ENCODE measurements around the gene SOX14.

Gene SOX14

DNA sequence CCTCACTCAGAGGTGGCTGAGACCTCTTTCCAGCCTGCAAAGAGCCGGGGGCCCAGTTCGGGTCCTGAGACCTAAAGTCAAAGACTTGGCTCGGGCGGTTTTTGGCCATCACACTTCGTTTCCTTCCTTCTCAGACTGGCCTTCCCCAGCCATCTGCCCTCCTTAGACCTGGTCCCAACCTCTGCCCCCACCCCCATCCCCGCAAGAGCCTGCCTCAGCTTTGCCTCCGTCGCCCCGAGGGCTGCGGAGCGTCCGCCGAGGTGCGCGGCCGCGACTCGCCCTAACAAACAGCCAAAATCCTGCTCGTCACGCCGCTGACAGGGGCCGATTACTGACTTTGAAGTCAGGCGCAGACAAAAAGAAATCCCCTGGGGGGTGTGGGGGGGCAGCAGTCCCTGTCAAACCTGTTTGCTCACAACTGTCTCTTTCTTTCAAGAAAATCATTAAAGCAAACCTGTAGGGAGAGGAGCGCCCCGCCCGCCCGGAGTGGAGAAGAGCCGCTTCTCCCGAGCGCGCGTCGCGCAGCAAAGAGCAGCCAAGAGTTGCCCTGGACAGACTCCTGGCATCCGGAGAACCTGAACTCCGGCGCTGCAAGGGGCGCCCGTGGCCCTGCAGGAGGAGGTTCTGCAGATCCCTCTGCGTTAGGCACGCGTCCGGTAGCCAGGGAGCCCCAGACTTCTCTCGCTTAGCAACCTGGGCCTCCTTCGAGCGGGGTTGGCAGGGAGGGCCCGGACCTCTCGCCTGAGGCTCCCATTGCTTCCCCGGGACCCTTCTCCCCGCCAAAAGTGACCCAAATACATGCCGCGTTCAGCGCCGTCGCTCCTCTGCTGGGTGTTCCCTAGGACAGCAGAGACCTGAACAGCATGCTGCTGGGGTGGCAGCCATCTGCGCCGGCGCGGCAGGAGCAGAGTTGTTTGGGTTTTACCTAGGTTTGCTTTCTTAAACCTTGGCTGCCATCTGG is 4.5 kb downstream of the SOX14 start:
- TF ChIP-seq, protein P1, sequence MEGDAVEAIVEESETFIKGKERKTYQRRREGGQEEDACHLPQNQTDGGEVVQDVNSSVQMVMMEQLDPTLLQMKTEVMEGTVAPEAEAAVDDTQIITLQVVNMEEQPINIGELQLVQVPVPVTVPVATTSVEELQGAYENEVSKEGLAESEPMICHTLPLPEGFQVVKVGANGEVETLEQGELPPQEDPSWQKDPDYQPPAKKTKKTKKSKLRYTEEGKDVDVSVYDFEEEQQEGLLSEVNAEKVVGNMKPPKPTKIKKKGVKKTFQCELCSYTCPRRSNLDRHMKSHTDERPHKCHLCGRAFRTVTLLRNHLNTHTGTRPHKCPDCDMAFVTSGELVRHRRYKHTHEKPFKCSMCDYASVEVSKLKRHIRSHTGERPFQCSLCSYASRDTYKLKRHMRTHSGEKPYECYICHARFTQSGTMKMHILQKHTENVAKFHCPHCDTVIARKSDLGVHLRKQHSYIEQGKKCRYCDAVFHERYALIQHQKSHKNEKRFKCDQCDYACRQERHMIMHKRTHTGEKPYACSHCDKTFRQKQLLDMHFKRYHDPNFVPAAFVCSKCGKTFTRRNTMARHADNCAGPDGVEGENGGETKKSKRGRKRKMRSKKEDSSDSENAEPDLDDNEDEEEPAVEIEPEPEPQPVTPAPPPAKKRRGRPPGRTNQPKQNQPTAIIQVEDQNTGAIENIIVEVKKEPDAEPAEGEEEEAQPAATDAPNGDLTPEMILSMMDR (conservative IDR thresholded peaks at IDR 0.05; ENCODE audit: low read depth, low read length) = no peak
- H3K4me3 ChIP-seq (ENCODE audit: low read length) = no peak overlapping the region
- DNase-seq (ENCODE audit: low read depth) = no peak

DNA sequence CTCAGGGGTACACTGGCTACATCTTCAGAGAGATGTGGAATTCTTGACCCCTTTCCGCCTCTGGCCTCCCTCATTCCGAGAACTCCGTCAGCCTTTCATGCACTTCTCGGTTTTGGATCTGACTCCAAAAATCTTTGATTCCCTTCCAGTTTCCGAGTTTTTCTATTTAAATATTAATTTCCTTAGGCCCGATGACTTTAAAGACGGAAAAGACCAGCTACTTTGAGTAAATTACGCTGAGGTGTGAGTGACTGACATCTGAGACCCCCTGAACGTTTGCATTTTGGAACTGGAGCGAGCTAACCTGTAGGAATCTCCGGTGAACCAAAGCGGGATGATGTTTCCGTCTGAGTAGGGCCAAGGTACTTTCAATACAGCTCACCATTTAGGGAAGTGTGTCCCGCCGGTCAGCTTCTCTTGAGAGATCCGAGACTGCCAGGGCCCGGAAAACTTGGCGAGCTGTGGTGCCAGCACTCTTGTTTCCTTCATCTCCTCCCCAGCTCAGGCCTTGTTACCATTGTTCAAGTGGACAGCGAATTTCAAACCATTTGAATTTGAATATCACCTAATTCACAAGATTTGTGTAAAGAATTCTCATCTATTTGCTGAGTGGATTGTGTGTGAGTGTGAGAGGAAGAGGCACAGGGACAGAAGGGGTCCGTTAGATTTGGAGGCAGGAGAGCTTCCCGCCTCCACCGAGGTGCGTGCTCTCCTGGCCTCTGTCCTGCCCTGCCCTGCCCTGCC is 5.4 kb downstream of the SOX14 start:
- no peak overlapping the region for H3K4me3 ChIP-seq (ENCODE audit: low read length)
- DNase-seq (ENCODE audit: low read depth) = no peak
- TF ChIP-seq, protein P1 (conservative IDR thresholded peaks at IDR 0.05; ENCODE audit: low read depth, low read length) = no peak

DNA sequence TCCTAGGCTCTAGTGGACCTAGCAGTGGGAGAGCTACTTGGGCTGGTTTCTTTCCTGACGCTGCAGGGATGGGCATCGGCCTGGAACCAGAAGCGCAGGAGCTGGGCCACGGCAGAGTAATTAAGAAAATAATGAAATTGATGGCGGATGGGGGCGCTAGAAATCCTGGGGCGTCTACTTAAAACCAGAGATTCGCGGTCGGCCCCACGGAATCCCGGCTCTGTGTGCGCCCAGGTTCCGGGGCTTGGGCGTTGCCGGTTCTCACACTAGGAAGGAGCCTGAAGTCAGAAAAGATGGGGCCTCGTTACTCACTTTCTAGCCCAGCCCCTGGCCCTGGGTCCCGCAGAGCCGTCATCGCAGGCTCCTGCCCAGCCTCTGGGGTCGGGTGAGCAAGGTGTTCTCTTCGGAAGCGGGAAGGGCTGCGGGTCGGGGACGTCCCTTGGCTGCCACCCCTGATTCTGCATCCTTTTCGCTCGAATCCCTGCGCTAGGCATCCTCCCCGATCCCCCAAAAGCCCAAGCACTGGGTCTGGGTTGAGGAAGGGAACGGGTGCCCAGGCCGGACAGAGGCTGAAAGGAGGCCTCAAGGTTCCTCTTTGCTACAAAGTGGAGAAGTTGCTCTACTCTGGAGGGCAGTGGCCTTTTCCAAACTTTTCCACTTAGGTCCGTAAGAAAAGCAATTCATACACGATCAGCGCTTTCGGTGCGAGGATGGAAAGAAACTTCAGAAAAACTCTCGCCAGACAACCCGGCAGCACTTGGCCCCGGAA is 6.1 kb downstream of the SOX14 start:
- TF ChIP-seq, protein P1 (conservative IDR thresholded peaks at IDR 0.05; ENCODE audit: low read depth, low read length) = no peak
- no peak for DNase-seq (ENCODE audit: low read depth)
- no peak overlapping the region for H3K4me3 ChIP-seq (ENCODE audit: low read length)

DNA sequence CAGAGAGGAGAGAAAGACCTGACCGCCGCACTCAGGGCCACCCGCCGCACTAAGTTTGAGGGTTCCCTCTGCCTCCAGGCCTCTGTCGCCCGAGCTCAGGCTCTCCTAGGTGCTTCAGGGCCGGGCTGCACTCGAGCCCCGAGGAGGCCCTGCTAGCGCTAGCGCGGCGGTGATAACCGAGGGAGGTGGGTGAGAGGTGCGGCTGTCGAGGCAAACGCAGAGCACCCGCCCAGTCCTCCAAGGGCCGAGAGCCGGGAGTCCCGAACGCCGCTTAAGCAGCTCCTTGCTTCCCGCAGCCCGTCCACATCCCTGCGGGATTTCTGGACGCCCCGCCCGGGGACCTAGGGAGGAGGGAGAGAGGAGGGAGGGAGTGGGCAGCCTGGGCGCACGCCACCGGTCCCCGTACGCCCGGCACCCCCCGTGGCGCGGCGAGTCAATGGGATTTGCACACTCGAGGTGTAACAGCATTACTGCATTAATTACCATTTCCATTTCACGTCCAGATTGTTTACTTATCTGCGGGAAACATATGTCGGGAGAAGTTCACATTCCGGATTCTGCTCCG is 6.8 kb downstream of the SOX14 start:
- H3K4me3 ChIP-seq (ENCODE audit: low read length) = no peak overlapping the region
- no peak for DNase-seq (ENCODE audit: low read depth)
- TF ChIP-seq, protein P1 (conservative IDR thresholded peaks at IDR 0.05; ENCODE audit: low read depth, low read length) = no peak

DNA sequence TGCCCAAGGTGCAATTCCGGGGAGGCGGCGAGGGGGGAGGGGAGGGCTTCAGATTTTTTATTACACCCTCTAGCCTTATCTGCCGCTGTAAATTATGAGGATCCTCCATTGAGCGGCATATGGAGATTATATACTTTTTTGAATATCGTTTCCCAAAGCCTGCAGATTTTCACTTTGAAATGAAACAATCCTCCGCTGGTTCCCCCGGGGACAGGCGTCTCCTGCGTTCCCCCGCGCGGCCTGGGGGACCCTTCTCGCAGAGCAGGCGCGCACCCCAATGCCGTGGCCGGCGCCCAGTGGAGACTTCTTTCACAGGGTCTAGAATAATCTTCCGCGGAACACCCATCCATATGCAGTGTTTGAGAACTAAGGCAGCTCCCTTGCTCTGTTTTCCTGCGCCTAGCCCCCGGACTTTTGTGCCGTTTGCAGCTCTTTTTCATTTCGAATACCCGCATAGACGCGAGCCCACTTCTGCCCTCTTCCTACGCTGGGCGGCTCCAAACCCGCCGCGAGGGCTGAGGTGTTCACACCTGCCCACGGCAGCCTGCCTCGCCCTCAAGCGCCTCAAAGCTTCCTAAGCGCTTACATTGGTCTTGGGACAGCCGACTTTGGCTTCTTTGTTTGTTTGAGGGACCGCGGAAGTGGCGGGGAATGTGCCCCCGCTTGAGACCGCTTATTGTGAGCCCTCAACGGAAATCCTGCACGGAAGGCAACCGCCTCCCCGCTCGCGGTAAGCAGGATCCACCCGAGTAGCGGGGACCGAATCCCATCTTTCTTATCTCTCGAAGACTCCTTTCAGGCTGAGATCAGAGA is 7.5 kb downstream of the SOX14 start:
- no peak for DNase-seq (ENCODE audit: low read depth)
- TF ChIP-seq, protein P1 (conservative IDR thresholded peaks at IDR 0.05; ENCODE audit: low read depth, low read length) = no peak
- no peak overlapping the region for H3K4me3 ChIP-seq (ENCODE audit: low read length)

All from retinal pigment epithelial cell (primary cell).